NT2/D1 (cell line): ENCODE data around the gene IWS1.

Experiments
- SUZ12 ChIP-seq: IDR thresholded peaks from 2 replicates; pipeline ENCODE4 v1.6.1; 2011; ENCODE audit not compliant: insufficient read length, insufficient read depth; ENCODE audit errors: extremely low read depth
- YY1 ChIP-seq: IDR thresholded peaks from 2 replicates; pipeline ENCODE4 v1.6.1; 2011; ENCODE audit not compliant: insufficient read length, insufficient read depth

DNA sequence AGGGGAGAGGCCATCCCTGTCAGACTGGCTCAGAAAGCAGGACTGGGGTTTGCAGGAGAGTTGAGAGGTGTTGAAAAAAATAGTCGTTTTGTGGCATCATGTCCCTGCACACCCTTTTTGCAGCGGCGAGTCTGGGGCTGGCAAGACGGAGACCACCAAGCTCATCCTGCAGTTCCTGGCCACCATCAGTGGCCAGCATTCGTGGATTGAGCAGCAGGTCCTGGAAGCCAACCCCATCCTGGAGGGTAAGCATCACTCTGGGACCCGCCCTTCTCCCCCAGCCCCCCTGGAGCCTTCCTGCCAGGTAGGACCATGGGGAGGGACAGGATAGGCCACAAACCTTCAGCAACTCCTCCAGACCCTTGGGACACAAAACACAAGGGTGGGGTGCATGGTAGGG, 43.4 kb upstream of the IWS1 start:
- TF ChIP-seq YY1 (no peak), SUZ12 (no peak)
